MM.1S (cell line): ENCODE data around the gene ZBTB44.

Source experiments
- EZH2 ChIP-seq: fragments of 300-600 bp; sonication (generic); optimal IDR thresholded peaks from 2 replicates; pipeline ENCODE3; 2017; ENCODE audit warnings: low read depth, mild to moderate bottlenecking, antibody characterized with exemption, low read length, mixed read lengths
- EZH2phosphoT487 ChIP-seq: fragments of 300-600 bp; sonication (generic); IDR thresholded peaks from 2 replicates; pipeline ENCODE4 v1.6.1; 2018; ENCODE audit warnings: antibody characterized with exemption, low read length
- TF ChIP-seq, protein P1 (sequence below): fragments of 300-600 bp; sonication (generic); IDR thresholded peaks from 2 replicates; pipeline ENCODE4 v1.5.1; 2016; ENCODE audit warnings: antibody characterized with exemption, low read length, mixed read lengths

DNA sequence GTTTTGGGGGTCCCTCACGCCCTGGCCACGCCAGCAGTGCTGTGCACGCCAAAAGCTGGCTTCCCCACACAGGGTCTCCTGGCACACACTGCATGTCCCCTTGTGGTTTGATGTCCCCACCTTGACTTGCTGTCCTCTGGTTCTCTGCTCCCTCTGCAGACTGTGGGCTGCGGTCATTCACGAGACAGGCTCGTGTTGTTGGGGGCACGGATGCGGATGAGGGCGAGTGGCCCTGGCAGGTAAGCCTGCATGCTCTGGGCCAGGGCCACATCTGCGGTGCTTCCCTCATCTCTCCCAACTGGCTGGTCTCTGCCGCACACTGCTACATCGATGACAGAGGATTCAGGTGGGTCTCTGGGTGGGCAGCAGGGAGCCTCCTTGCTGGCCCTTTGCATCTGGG is 114.9 kb downstream of the ZBTB44 start:
- TF ChIP-seq, protein P1, sequence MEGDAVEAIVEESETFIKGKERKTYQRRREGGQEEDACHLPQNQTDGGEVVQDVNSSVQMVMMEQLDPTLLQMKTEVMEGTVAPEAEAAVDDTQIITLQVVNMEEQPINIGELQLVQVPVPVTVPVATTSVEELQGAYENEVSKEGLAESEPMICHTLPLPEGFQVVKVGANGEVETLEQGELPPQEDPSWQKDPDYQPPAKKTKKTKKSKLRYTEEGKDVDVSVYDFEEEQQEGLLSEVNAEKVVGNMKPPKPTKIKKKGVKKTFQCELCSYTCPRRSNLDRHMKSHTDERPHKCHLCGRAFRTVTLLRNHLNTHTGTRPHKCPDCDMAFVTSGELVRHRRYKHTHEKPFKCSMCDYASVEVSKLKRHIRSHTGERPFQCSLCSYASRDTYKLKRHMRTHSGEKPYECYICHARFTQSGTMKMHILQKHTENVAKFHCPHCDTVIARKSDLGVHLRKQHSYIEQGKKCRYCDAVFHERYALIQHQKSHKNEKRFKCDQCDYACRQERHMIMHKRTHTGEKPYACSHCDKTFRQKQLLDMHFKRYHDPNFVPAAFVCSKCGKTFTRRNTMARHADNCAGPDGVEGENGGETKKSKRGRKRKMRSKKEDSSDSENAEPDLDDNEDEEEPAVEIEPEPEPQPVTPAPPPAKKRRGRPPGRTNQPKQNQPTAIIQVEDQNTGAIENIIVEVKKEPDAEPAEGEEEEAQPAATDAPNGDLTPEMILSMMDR = no peak
- TF ChIP-seq EZH2 (no peak), EZH2phosphoT487 (no peak)
